ENCODE measurements around the gene SLCO4C1. TPM values are rescaled to one million over a fixed set of nuclear protein-coding genes. Genes with fewer than 3 reads are reported as not detected.

Gene SLCO4C1
- total RNA-seq, 5 donors from 2014 or later (not counting 1 experiment from before 2014, with no cell fraction given) = 0.12 to 1.4 (median 0.43) TPM

- WGBS (ENCODE audit: insufficient coverage) = no CpG with 5 or more reads among the region's 1 CpG
- ATAC-seq (replicated peaks in 1 of 4) (no peak), DNase-seq (no peak)
- H3K4me1 Mint-ChIP-seq = no peaks in the 10 kb centered on the region
- Histone ChIP-seq H3K27ac (ENCODE audit: low read length) (no peak overlapping the region), H3K36me3 (ENCODE audit: control insufficient read depth in 2 of 2, extremely low read depth in 1 of 2, insufficient read depth in 1 of 2, low read length in 1 of 2) (no peaks in the 10 kb centered on the region), H3K9me3 (no peaks in the 10 kb centered on the region), H3K4me3 (ENCODE audit: control insufficient read depth in 1 of 2, extremely low read depth in 1 of 2, low read length in 1 of 2) (no peak overlapping the region), H3K27me3 (replicated peaks in 1 of 2; ENCODE audit: control insufficient read depth in 2 of 2, extremely low read depth in 1 of 2, insufficient read depth in 2 of 2, low read length in 1 of 2) (no peaks in the 10 kb centered on the region), H3K4me1 (ENCODE audit: control insufficient read depth in 1 of 2, extremely low read depth in 1 of 2, insufficient read depth in 2 of 2, low read length in 2 of 2) (no peaks in the 10 kb centered on the region)
- no peak overlapping the region for H3K27ac Mint-ChIP-seq
- no peak overlapping the region for H3K4me3 Mint-ChIP-seq
- POLR2A ChIA-PET = no interaction called here
- no peaks in the 10 kb centered on the region for H3K9me3 Mint-ChIP-seq
- H3K27me3 Mint-ChIP-seq = peaks cover 2 to 8% of the 10 kb centered on the region in 2 donors
- H3K36me3 Mint-ChIP-seq = no peaks in the 10 kb centered on the region
- CTCF ChIA-PET = interaction anchor here in 1 of 2 donors (0.5 kb wide), 1 partner anchor 94 kb away, joined by 3 read pairs; no protein-coding TSS in a partner anchor
Measured at GRCh38 chr5:102221949-102222348, 74.1 kb downstream of the SLCO4C1 start.

DNA sequence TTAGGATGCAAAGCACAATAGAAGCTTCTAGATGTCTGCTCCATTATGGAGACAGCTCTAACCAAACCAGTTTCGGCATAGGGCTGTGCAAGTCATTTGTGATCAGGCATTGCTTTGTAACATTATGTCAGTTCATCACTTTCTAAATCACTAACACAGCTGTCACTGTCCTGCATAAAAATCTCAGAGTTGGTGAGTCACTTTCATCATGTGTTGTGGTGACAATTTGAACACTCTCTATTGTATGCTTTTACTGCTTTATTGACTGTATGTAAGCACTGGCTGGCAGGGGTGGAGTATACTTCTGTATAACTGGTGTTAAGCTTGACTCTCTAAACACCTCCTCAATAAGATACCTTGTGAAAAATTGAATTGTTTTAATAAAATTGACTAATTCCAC is 77.9 kb downstream of the SLCO4C1 start:
- no peak for ATAC-seq (replicated peaks in 1 of 4)

DNA sequence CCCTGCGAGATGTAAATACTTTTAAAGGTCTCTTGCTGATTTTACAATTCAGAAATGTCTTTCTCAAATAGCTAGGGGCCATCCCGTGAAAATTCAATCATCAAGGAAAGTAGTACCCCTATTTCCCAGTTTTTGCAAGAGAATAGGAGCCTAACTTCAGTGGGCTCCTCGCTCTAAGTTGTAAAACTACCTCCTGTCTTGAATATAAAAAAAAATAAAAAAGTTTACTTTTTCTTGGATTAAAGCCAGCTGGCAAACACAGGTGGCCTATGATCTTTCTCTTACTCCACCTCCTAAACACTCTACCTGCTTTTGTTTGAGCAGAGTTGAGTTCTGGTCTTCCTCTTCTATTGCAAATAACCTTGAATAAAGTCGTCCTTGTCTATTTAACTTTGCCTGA is 79.4 kb downstream of the SLCO4C1 start:
- ATAC-seq (replicated peaks in 1 of 4) (no peak), DNase-seq (no peak)
- H3K4me1 ChIP-seq (ENCODE audit: control insufficient read depth in 1 of 2, extremely low read depth in 1 of 2, insufficient read depth in 2 of 2, low read length in 2 of 2) = no peaks in the 10 kb centered on the region
- Mint-ChIP-seq H3K27ac (no peak overlapping the region), H3K4me1 (no peaks in the 10 kb centered on the region), H3K9me3 (no peaks in the 10 kb centered on the region), H3K27me3 (peaks cover 0 to 12% of the 10 kb centered on the region in 2 donors), H3K36me3 (no peaks in the 10 kb centered on the region), H3K4me3 (no peak overlapping the region)
- H3K27me3 ChIP-seq (replicated peaks in 1 of 2; ENCODE audit: control insufficient read depth in 2 of 2, extremely low read depth in 1 of 2, insufficient read depth in 2 of 2, low read length in 1 of 2) = no peaks in the 10 kb centered on the region
- no peaks in the 10 kb centered on the region for H3K9me3 ChIP-seq
- ChIA-PET CTCF (interaction anchor here in 1 of 2 donors (0.6 kb wide), 1 partner anchor 472 kb away, joined by 4 read pairs; no protein-coding TSS in a partner anchor), POLR2A (no interaction called here)
- no peaks in the 10 kb centered on the region for H3K36me3 ChIP-seq (ENCODE audit: control insufficient read depth in 2 of 2, extremely low read depth in 1 of 2, insufficient read depth in 1 of 2, low read length in 1 of 2)
- no peak overlapping the region for H3K27ac ChIP-seq (ENCODE audit: low read length)
- H3K4me3 ChIP-seq (ENCODE audit: control insufficient read depth in 1 of 2, extremely low read depth in 1 of 2, low read length in 1 of 2) = no peak overlapping the region
- WGBS (ENCODE audit: insufficient coverage) = 50% methylated on average over 2 of the region's 4 CpGs

More for the DNA sequence above, 77.9 kb downstream of the SLCO4C1 start:
- ChIA-PET POLR2A (no interaction called here), CTCF (no interaction called here)
- Mint-ChIP-seq H3K27me3 (peaks cover 2 to 11% of the 10 kb centered on the region in 2 donors), H3K36me3 (no peaks in the 10 kb centered on the region), H3K4me3 (no peak overlapping the region), H3K27ac (no peak overlapping the region), H3K4me1 (no peaks in the 10 kb centered on the region), H3K9me3 (no peaks in the 10 kb centered on the region)
- H3K27me3 ChIP-seq (replicated peaks in 1 of 2; ENCODE audit: control insufficient read depth in 2 of 2, extremely low read depth in 1 of 2, insufficient read depth in 2 of 2, low read length in 1 of 2) = no peaks in the 10 kb centered on the region
- H3K27ac ChIP-seq (ENCODE audit: low read length) = no peak overlapping the region
- DNase-seq = no peak
- no CpG with 5 or more reads among the region's 1 CpG for whole genome bisulfite sequencing (ENCODE audit: insufficient coverage)
- no peaks in the 10 kb centered on the region for H3K36me3 ChIP-seq (ENCODE audit: control insufficient read depth in 2 of 2, extremely low read depth in 1 of 2, insufficient read depth in 1 of 2, low read length in 1 of 2)
- H3K9me3 ChIP-seq = no peaks in the 10 kb centered on the region
- no peaks in the 10 kb centered on the region for H3K4me1 ChIP-seq (ENCODE audit: control insufficient read depth in 1 of 2, extremely low read depth in 1 of 2, insufficient read depth in 2 of 2, low read length in 2 of 2)
- H3K4me3 ChIP-seq (ENCODE audit: control insufficient read depth in 1 of 2, extremely low read depth in 1 of 2, low read length in 1 of 2) = no peak overlapping the region

GRCh38 chr5:102211165-102211564 is 84.9 kb downstream of the SLCO4C1 start:
- Histone ChIP-seq H3K4me1 (ENCODE audit: control insufficient read depth in 1 of 2, extremely low read depth in 1 of 2, insufficient read depth in 2 of 2, low read length in 2 of 2) (no peaks in the 10 kb centered on the region), H3K27me3 (replicated peaks in 1 of 2; ENCODE audit: control insufficient read depth in 2 of 2, extremely low read depth in 1 of 2, insufficient read depth in 2 of 2, low read length in 1 of 2) (no peaks in the 10 kb centered on the region), H3K36me3 (ENCODE audit: control insufficient read depth in 2 of 2, extremely low read depth in 1 of 2, insufficient read depth in 1 of 2, low read length in 1 of 2) (no peaks in the 10 kb centered on the region), H3K9me3 (no peaks in the 10 kb centered on the region), H3K27ac (ENCODE audit: low read length) (no peak overlapping the region), H3K4me3 (ENCODE audit: control insufficient read depth in 1 of 2, extremely low read depth in 1 of 2, low read length in 1 of 2) (no peak overlapping the region)
- no peak overlapping the region for H3K4me3 Mint-ChIP-seq
- H3K27ac Mint-ChIP-seq = no peak overlapping the region
- no peak for ATAC-seq (replicated peaks in 1 of 4)
- H3K27me3 Mint-ChIP-seq = peaks cover 0 to 5% of the 10 kb centered on the region in 2 donors
- H3K9me3 Mint-ChIP-seq = no peaks in the 10 kb centered on the region
- WGBS (ENCODE audit: insufficient coverage) = no CpG with 5 or more reads among the region's 1 CpG
- H3K36me3 Mint-ChIP-seq = no peaks in the 10 kb centered on the region
- POLR2A ChIA-PET = no interaction called here
- H3K4me1 Mint-ChIP-seq = no peaks in the 10 kb centered on the region
- CTCF ChIA-PET = interaction anchor here in 1 of 2 donors (0.7 to 0.9 kb wide), 2 partner anchors 20 to 396 kb away, joined by 3 read pairs; no protein-coding TSS in a partner anchor
- no peak for DNase-seq

- no peaks in the 10 kb centered on the region for H3K4me1 ChIP-seq (ENCODE audit: control insufficient read depth in 1 of 2, extremely low read depth in 1 of 2, insufficient read depth in 2 of 2, low read length in 2 of 2)
- Mint-ChIP-seq H3K9me3 (peaks cover 0 to 3% (median 0%) of the 10 kb centered on the region in 3 donors), H3K4me1 (no peaks in the 10 kb centered on the region), H3K27ac (no peak overlapping the region), H3K4me3 (no peak overlapping the region), H3K27me3 (peaks cover 2 to 16% of the 10 kb centered on the region in 2 donors), H3K36me3 (no peaks in the 10 kb centered on the region)
- no peak overlapping the region for H3K4me3 ChIP-seq (ENCODE audit: control insufficient read depth in 1 of 2, extremely low read depth in 1 of 2, low read length in 1 of 2)
- H3K27ac ChIP-seq (ENCODE audit: low read length) = no peak overlapping the region
- ChIA-PET CTCF (no interaction called here), POLR2A (no interaction called here)
- 88% methylated on average over 1 of the region's 3 CpGs for WGBS (ENCODE audit: insufficient coverage)
- H3K27me3 ChIP-seq (replicated peaks in 1 of 2; ENCODE audit: control insufficient read depth in 2 of 2, extremely low read depth in 1 of 2, insufficient read depth in 2 of 2, low read length in 1 of 2) = no peaks in the 10 kb centered on the region
- H3K9me3 ChIP-seq = no peaks in the 10 kb centered on the region
- ATAC-seq (replicated peaks in 1 of 4) (no peak), DNase-seq (no peak)
- H3K36me3 ChIP-seq (ENCODE audit: control insufficient read depth in 2 of 2, extremely low read depth in 1 of 2, insufficient read depth in 1 of 2, low read length in 1 of 2) = no peaks in the 10 kb centered on the region
Measured at GRCh38 chr5:102200861-102201260, 95.2 kb downstream of the SLCO4C1 start.

GRCh38 chr5:102196481-102196880 is 99.6 kb downstream of the SLCO4C1 start:
- H3K9me3 ChIP-seq = no peaks in the 10 kb centered on the region
- H3K27me3 Mint-ChIP-seq = peaks cover 2 to 9% of the 10 kb centered on the region in 2 donors
- H3K4me3 ChIP-seq (ENCODE audit: control insufficient read depth in 1 of 2, extremely low read depth in 1 of 2, low read length in 1 of 2) = no peak overlapping the region
- DNase-seq = no peak
- H3K27ac ChIP-seq (ENCODE audit: low read length) = no peak overlapping the region
- H3K36me3 ChIP-seq (ENCODE audit: control insufficient read depth in 2 of 2, extremely low read depth in 1 of 2, insufficient read depth in 1 of 2, low read length in 1 of 2) = no peaks in the 10 kb centered on the region
- no peaks in the 10 kb centered on the region for H3K27me3 ChIP-seq (replicated peaks in 1 of 2; ENCODE audit: control insufficient read depth in 2 of 2, extremely low read depth in 1 of 2, insufficient read depth in 2 of 2, low read length in 1 of 2)
- no peak overlapping the region for H3K4me3 Mint-ChIP-seq
- ChIA-PET CTCF (no interaction called here), POLR2A (no interaction called here)
- WGBS (ENCODE audit: insufficient coverage) = 78% methylated on average over 8 of the region's 8 CpGs
- no peaks in the 10 kb centered on the region for H3K36me3 Mint-ChIP-seq
- no peak overlapping the region for H3K27ac Mint-ChIP-seq
- H3K9me3 Mint-ChIP-seq = peaks cover 0 to 6% (median 4%) of the 10 kb centered on the region in 3 donors
- H3K4me1 Mint-ChIP-seq = no peaks in the 10 kb centered on the region
- ATAC-seq (replicated peaks in 1 of 4) = no peak
- no peaks in the 10 kb centered on the region for H3K4me1 ChIP-seq (ENCODE audit: control insufficient read depth in 1 of 2, extremely low read depth in 1 of 2, insufficient read depth in 2 of 2, low read length in 2 of 2)
